K562 (cell line): ENCODE measurements around the gene DYNC1I2. TPM values are rescaled to one million over a fixed set of nuclear protein-coding genes. Genes with fewer than 3 reads are reported as not detected.
A peak's percentile ranks its signal among the peaks of the same experiment; 100 is the strongest.

Experiments
- ARID1B ChIP-seq: fragments of 450-650 bp; IDR thresholded peaks from 2 replicates; pipeline ENCODE4 v1.6.1; 2016; ENCODE audit warnings: antibody characterized with exemption, mild to moderate bottlenecking, inconsistent platforms
- E2F5 ChIP-seq: sonication (generic); formaldehyde crosslinking; IDR thresholded peaks from 2 replicates; pipeline ENCODE4 v1.8.0; 2022; ENCODE audit warnings: mild to moderate bottlenecking, missing genetic modification reagents
- KDM4B ChIP-seq, 2 experiments: fragments of 450-650 bp in 1 of 2; sonication (generic) in 1 of 2; IDR thresholded peaks; 2 replicates each; pipeline ENCODE4 v1.6.1; 2016 to 2017; ENCODE audit warnings: borderline replicate concordance in 2 of 2, antibody characterized with exemption in 1 of 2, low read depth in 1 of 2, mild to moderate bottlenecking in 1 of 2
- KLF6 ChIP-seq: fragments of 250-450 bp; sonication (Bioruptor Pico); IDR thresholded peaks from 2 replicates; pipeline ENCODE4 v1.4.0; 2020; ENCODE audit warnings: mild to moderate bottlenecking, moderate library complexity, borderline replicate concordance
- MYBL2 ChIP-seq, 2 experiments: fragments of 450-650 bp in 1 of 2; sonication (generic) in 1 of 2; formaldehyde crosslinking in 1 of 2; IDR thresholded peaks; 2 replicates each; pipeline versions ENCODE4 v1.6.1 to v1.8.1; 2017 to 2022; ENCODE audit warnings: borderline replicate concordance in 1 of 2, inconsistent platforms in 1 of 2, low read depth in 1 of 2, mild to moderate bottlenecking in 1 of 2, missing genetic modification reagents in 1 of 2, moderate library complexity in 1 of 2
- NFIC ChIP-seq: fragments of 450-650 bp; IDR thresholded peaks from 2 replicates; pipeline ENCODE4 v1.6.1; 2017; ENCODE audit warnings: mild to moderate bottlenecking, inconsistent platforms
- NKRF ChIP-seq: fragments of 450-650 bp; IDR thresholded peaks from 2 replicates; pipeline ENCODE4 v1.6.1; 2016; ENCODE audit warnings: borderline replicate concordance
- PHTF2 ChIP-seq: fragments of 250-450 bp; sonication (Bioruptor Pico); IDR thresholded peaks from 2 replicates; pipeline ENCODE4 v1.5.0; 2021; ENCODE audit warnings: mild to moderate bottlenecking
- POLR2B ChIP-seq: fragments of 450-650 bp; IDR thresholded peaks from 2 replicates; pipeline ENCODE4 v1.6.1; 2018; ENCODE audit warnings: low read depth; ENCODE audit not compliant: partially characterized antibody
- RBM39 ChIP-seq: fragments of 200-400 bp; formaldehyde crosslinking; optimal IDR thresholded peaks from 2 replicates; pipeline ENCODE3; 2018; ENCODE audit warnings: low read depth, low read length
- STAT6 ChIP-seq: sonication (generic); formaldehyde crosslinking; IDR thresholded peaks from 2 replicates; pipeline ENCODE4 v1.8.1; 2023; ENCODE audit warnings: mild to moderate bottlenecking, missing genetic modification reagents
- THRAP3 ChIP-seq: fragments of 450-650 bp; IDR thresholded peaks from 2 replicates; pipeline ENCODE4 v1.6.1; 2016; ENCODE audit warnings: mild to moderate bottlenecking, inconsistent platforms, borderline replicate concordance
- THRB ChIP-seq: fragments of 450-650 bp; formaldehyde crosslinking; conservative IDR thresholded peaks from 2 replicates; pipeline ENCODE4 v1.4.0; 2022; ENCODE audit warnings: mild to moderate bottlenecking, missing genetic modification characterization
- ZBTB12 ChIP-seq: fragments of 250-450 bp; sonication (Bioruptor Pico); IDR thresholded peaks from 2 replicates; pipeline ENCODE4 v1.4.0; 2020
- ZKSCAN1 ChIP-seq: fragments of 150-350 bp; IDR thresholded peaks from 2 replicates; pipeline ENCODE4 v1.6.1; 2016; ENCODE audit warnings: low read depth, low read length
- ZNF239 ChIP-seq: fragments of 250-450 bp; sonication (Bioruptor Pico); IDR thresholded peaks from 2 replicates; pipeline ENCODE4 v1.4.0; 2020; ENCODE audit warnings: mild to moderate bottlenecking
- ZNF589 ChIP-seq: fragments of 200-800 bp; sonication (Bioruptor generic); IDR thresholded peaks from 2 replicates; pipeline ENCODE4 v1.6.1; 2016; ENCODE audit warnings: low read depth, missing genetic modification characterization, missing compliant biosample characterization
- ZNF764 ChIP-seq: fragments of 250-450 bp; sonication (Bioruptor Pico); IDR thresholded peaks from 2 replicates; pipeline ENCODE4 v1.4.0; 2020; ENCODE audit warnings: low read depth, mild to moderate bottlenecking, moderate library complexity
- polyA plus RNA-seq, 8 experiments: library from polyadenylated mRNA; depleted of rRNA in 4 of 8; stranded (reverse) in 5 of 8; unstranded in 3 of 8; fragments of >200 nt; fragmentation: Nextera tagmentation in 2 of 8; fragmentation: Illumina TruSeq in 1 of 8; extraction: Ambion mirVana in 2 of 8; extraction: Trizol in 1 of 8; gene quantifications; 2 replicates each; pipeline versions ENCODE4 v1.2.1 to v1.2.3, GENCODE V29; 2011 to 2014; ENCODE audit warnings: inconsistent platforms in 1 of 8, missing spikeins in 1 of 8
- total RNA-seq, 7 experiments: library from RNA; depleted of rRNA in 6 of 7; stranded (reverse); fragments of >200 nt in 6 of 7; fragmentation: Illumina TruSeq in 2 of 7; extraction: Trizol in 2 of 7; gene quantifications; 2 replicates each; pipeline versions ENCODE4 v1.2.1 to v1.2.3, GENCODE V29; 2011 to 2021; ENCODE audit warnings: low replicate concordance in 1 of 7

The DYNC1I2 gene
- total and polyA plus RNA-seq, 9 of the 15 experiments (the other 6 are each of a cell fraction or from before 2014, with no cell fraction given): 59.1 to 204 (median 100) TPM

GRCh38 chr2:171687287-171688128 is at the start of gene DYNC1I2 (continued):
- TF ChIP-seq STAT6 (CRISPR knock-in tag) (peak; percentile 85; the same call in 1 of the 2 replicates), THRAP3 (no peak), ZNF764 (CRISPR knock-in tag) (no peak), ZNF589 (peak; percentile 91), ZNF239 (CRISPR knock-in tag) (peak; percentile 11; the same call in 1 of the 2 replicates), KDM4B (IDR thresholded peaks at IDR 0.05; ENCODE audit: borderline replicate concordance in 2 of 2, low read depth in 1 of 2) (peak in 1 of 2 experiments; percentile 68; a peak in 1 of 4 replicates), THRB (0 out of 2 replicates have a peak, but pooled peaks have one; percentile 40), E2F5 (CRISPR knock-in tag) (peak; percentile 58; the same call in 1 of the 2 replicates), RBM39 (peak; percentile 80), NFIC (peak; percentile 45), POLR2B (peak; percentile 82), KLF6 (CRISPR knock-in tag) (0 out of 2 replicates have a peak, but pooled peaks have one; percentile 81), ARID1B (peak; percentile 75), ZKSCAN1 (peak; percentile 49; the same call in 1 of the 2 replicates), MYBL2 (IDR thresholded peaks at IDR 0.05; ENCODE audit: low read depth) (no peak), MYBL2 (CRISPR knock-in tag; IDR thresholded peaks at IDR 0.05; ENCODE audit: borderline replicate concordance) (no peak), ZBTB12 (CRISPR knock-in tag) (peak; percentile 61), NKRF (peak; percentile 95), PHTF2 (no peak)
